SJCRH30 (cell line): ENCODE measurements around the gene MYLK. TPM values are rescaled to one million over a fixed set of nuclear protein-coding genes. Genes with fewer than 3 reads are reported as not detected.
A peak's percentile ranks its signal among the peaks of the same experiment; 100 is the strongest.

Experiments
- DNase-seq, 2 experiments: peaks; one replicate each; pipeline ENCODE4 v3.0.0-alpha.2; 2015 to 2020
- H3K27ac ChIP-seq: fragments of 250-450 bp; sonication (Bioruptor Pico); 2 replicates; pipeline ENCODE4 v1.5.1; 2020; ENCODE audit warnings: mild to moderate bottlenecking, moderate library complexity
- H3K27me3 ChIP-seq: fragments of 250-450 bp; sonication (Bioruptor Pico); 2 replicates; pipeline ENCODE4 v1.5.1; 2020; ENCODE audit warnings: mild to moderate bottlenecking, moderate library complexity
- H3K36me3 ChIP-seq: fragments of 250-450 bp; sonication (Bioruptor Pico); 2 replicates; pipeline ENCODE4 v1.5.1; 2020; ENCODE audit warnings: mild to moderate bottlenecking, moderate library complexity
- H3K4me1 ChIP-seq: fragments of 250-450 bp; sonication (Bioruptor Pico); 2 replicates; pipeline ENCODE4 v1.5.1; 2020; ENCODE audit warnings: mild to moderate bottlenecking, moderate library complexity
- H3K4me3 ChIP-seq: fragments of 250-450 bp; sonication (Bioruptor Pico); 2 replicates; pipeline ENCODE4 v1.5.1; 2020; ENCODE audit warnings: mild to moderate bottlenecking, moderate library complexity
- H3K9me3 ChIP-seq: fragments of 250-450 bp; sonication (Bioruptor Pico); replicated peaks from 2 replicates; pipeline ENCODE4 v1.5.1; 2020; ENCODE audit warnings: mild to moderate bottlenecking, moderate library complexity
- total RNA-seq: library from RNA; depleted of rRNA; stranded (reverse); fragments of >200 nt; shearing (Covaris generic); gene quantifications from 2 replicates; pipeline ENCODE4 v1.2.3, GENCODE V29; 2014

MYLK gene
- total RNA-seq, 1 experiment from 2014 or later, result 3.2 TPM

DNA sequence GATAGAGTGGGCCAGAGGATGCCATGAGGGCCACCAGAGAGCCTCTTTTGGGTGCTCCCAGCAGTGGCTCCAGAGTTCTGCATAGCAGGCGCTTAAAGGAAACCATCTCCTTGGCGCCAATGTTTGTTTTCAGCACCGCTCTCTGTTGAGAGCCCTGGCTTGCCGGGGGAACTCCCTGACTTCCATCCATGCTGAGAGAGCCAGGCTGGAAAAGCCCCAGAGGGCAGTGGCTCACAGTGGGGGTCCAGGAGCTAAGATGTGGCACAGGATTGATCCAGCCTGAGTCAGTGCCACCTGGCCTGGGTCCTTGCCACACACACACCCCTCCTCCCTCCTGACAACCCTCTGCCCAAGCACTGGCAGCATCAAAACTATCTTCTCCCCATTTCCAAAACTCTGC is 248.9 kb downstream of the MYLK start:
- no peaks in the 10 kb centered on the region for H3K27me3 ChIP-seq
- no peaks in the 10 kb centered on the region for H3K36me3 ChIP-seq
- DNase-seq, result peak in 1 of 2 experiments; percentile 27
- H3K9me3 ChIP-seq, result no peaks in the 10 kb centered on the region
- H3K27ac ChIP-seq, result peak overlapping the region; percentile 93
- no peak overlapping the region for H3K4me3 ChIP-seq
- H3K4me1 ChIP-seq, result peaks cover 58% of the 10 kb centered on the region

GRCh38 chr3:123634149-123635051 is 249.7 kb downstream of the MYLK start:
- Histone ChIP-seq H3K27me3 (no peaks in the 10 kb centered on the region), H3K4me1 (peaks cover 58% of the 10 kb centered on the region), H3K9me3 (no peaks in the 10 kb centered on the region), H3K27ac (peak overlapping the region; percentile 93), H3K4me3 (peak overlapping the region; percentile 29), H3K36me3 (no peaks in the 10 kb centered on the region)
- peak; percentile 94 for DNase-seq

- peak overlapping the region; percentile 93; the same call in 1 of the 2 replicates for H3K27ac ChIP-seq
- H3K36me3 ChIP-seq, result no peaks in the 10 kb centered on the region
- H3K27me3 ChIP-seq, result no peaks in the 10 kb centered on the region
- H3K4me3 ChIP-seq, result no peak overlapping the region
- DNase-seq, result no peak
- H3K4me1 ChIP-seq, result peaks cover 58% of the 10 kb centered on the region
- H3K9me3 ChIP-seq, result no peaks in the 10 kb centered on the region
Observed at GRCh38 chr3:123633530-123633929, 250.6 kb downstream of the MYLK start.

GRCh38 chr3:123632161-123632655 is 251.9 kb downstream of the MYLK start:
- Histone ChIP-seq H3K4me1 (peaks cover 57% of the 10 kb centered on the region), H3K4me3 (no peak overlapping the region), H3K27me3 (no peaks in the 10 kb centered on the region), H3K36me3 (no peaks in the 10 kb centered on the region), H3K27ac (peak overlapping the region; percentile 15; the same call in 1 of the 2 replicates), H3K9me3 (no peaks in the 10 kb centered on the region)
- peak; percentile 74 to 78 for DNase-seq

- Histone ChIP-seq H3K27ac (no peak overlapping the region), H3K27me3 (no peaks in the 10 kb centered on the region), H3K9me3 (no peaks in the 10 kb centered on the region), H3K4me3 (no peak overlapping the region), H3K36me3 (no peaks in the 10 kb centered on the region), H3K4me1 (peaks cover 32% of the 10 kb centered on the region)
- DNase-seq, result no peak
Observed at GRCh38 chr3:123629747-123630047, 254.4 kb downstream of the MYLK start.

DNA sequence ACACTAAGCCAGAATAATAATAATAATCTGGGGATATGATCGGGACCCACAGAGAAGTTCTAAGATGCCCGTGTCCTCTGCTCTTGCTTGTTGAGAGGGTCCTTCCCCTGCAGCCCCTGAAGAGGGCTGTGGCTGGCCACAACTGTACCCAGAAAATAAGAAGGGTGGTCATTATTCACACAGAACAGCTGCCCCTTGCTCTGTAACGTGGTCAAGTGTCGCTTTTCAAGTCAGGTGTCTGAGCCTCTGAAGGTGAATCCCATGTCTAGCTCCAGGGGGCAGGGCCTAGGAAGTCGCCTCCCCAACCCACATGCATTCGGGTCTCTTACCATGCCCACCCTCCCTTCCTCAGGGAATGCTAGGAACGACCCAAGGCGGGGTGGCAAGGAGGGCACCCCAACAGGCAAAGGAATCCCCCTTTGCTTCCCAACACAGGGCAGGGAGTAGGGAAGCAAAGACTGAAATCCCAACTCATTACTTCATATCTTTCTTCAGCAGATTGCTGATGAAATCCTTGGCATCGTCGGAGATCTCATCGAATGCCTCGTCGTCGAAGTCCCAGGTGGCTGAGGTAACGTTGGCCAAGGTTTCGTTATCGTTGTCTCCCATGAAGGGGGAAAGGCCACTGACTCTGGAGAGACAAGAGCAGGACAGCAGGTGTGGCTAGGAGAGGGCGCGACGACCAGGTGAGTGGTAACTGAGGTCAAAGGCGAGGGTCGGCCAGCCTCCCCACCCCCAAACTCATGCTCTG is 255.0 kb downstream of the MYLK start:
- DNase-seq, result no peak
- H3K27ac ChIP-seq, result no peak overlapping the region
- H3K4me3 ChIP-seq, result no peak overlapping the region
- H3K9me3 ChIP-seq, result no peaks in the 10 kb centered on the region
- H3K4me1 ChIP-seq, result peaks cover 27% of the 10 kb centered on the region
- H3K36me3 ChIP-seq, result no peaks in the 10 kb centered on the region
- no peaks in the 10 kb centered on the region for H3K27me3 ChIP-seq

GRCh38 chr3:123627673-123628670 is 256.2 kb downstream of the MYLK start:
- no peaks in the 10 kb centered on the region for H3K36me3 ChIP-seq
- no peak overlapping the region for H3K27ac ChIP-seq
- H3K27me3 ChIP-seq, result no peaks in the 10 kb centered on the region
- no peak for DNase-seq
- H3K4me1 ChIP-seq, result peaks cover 15% of the 10 kb centered on the region
- H3K9me3 ChIP-seq, result no peaks in the 10 kb centered on the region
- H3K4me3 ChIP-seq, result no peak overlapping the region

GRCh38 chr3:123626881-123627280 is 257.3 kb downstream of the MYLK start:
- peaks cover 4% of the 10 kb centered on the region for H3K4me1 ChIP-seq
- no peak for DNase-seq
- no peaks in the 10 kb centered on the region for H3K27me3 ChIP-seq
- H3K27ac ChIP-seq, result no peak overlapping the region
- no peak overlapping the region for H3K4me3 ChIP-seq
- H3K36me3 ChIP-seq, result no peaks in the 10 kb centered on the region
- H3K9me3 ChIP-seq, result no peaks in the 10 kb centered on the region

GRCh38 chr3:123624302-123624701 is 259.8 kb downstream of the MYLK start:
- H3K4me3 ChIP-seq, result no peak overlapping the region
- H3K9me3 ChIP-seq, result no peaks in the 10 kb centered on the region
- no peaks in the 10 kb centered on the region for H3K27me3 ChIP-seq
- no peaks in the 10 kb centered on the region for H3K36me3 ChIP-seq
- DNase-seq, result no peak
- H3K4me1 ChIP-seq, result peaks cover 6% of the 10 kb centered on the region; the same call in 1 of the 2 replicates
- H3K27ac ChIP-seq, result no peak overlapping the region

GRCh38 chr3:123623346-123623880 is 260.7 kb downstream of the MYLK start:
- no peaks in the 10 kb centered on the region for H3K36me3 ChIP-seq
- DNase-seq, result no peak

DNA sequence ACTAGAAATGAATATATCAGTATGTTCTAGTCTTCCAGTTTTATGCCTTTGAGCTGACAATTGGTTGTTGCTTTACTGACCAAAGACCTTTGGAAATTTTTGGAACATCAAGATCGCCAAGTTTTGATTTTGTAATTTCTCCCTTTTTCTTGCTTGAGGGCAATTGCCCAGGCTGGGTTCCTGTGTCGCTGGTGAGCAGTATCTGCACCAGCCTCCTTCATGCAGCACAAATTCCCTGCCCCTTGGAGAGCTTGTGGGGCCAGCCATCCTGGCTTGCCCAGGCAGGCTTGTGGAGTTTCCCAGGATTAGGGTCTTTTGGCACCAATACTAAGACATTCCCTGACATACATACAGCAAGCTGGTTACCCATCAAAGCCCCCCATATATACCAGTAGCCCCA is 261.4 kb downstream of the MYLK start:
- Histone ChIP-seq H3K4me3 (no peak overlapping the region), H3K4me1 (peaks cover 6% of the 10 kb centered on the region; the same call in 1 of the 2 replicates), H3K27me3 (no peaks in the 10 kb centered on the region), H3K9me3 (no peaks in the 10 kb centered on the region), H3K36me3 (no peaks in the 10 kb centered on the region), H3K27ac (no peak overlapping the region)
- no peak for DNase-seq

More at GRCh38 chr3:123623346-123623880, 260.7 kb downstream of the MYLK start:
- H3K4me1 ChIP-seq, result peaks cover 6% of the 10 kb centered on the region; the same call in 1 of the 2 replicates
- H3K27me3 ChIP-seq, result no peaks in the 10 kb centered on the region
- H3K27ac ChIP-seq, result no peak overlapping the region
- H3K4me3 ChIP-seq, result no peak overlapping the region
- no peaks in the 10 kb centered on the region for H3K9me3 ChIP-seq

DNA sequence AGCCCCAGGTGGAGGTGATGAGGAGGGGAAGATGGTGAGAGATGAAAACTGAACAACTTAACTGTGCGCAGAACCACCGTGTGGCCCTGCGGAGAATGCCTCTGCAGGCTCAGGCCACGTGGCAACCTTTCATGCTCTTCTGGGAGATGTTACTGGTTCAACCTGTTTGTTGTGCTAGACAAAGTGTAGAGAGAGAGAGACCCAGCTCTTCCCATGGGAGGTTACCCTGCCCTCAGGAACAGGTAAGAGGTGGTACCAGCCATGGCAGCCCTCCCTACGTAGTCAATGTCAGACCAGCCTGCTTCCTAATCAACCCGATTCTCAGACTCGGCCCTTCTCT is 262.3 kb downstream of the MYLK start:
- Histone ChIP-seq H3K4me3 (no peak overlapping the region), H3K36me3 (no peaks in the 10 kb centered on the region), H3K27me3 (no peaks in the 10 kb centered on the region), H3K27ac (no peak overlapping the region), H3K4me1 (peaks cover 6% of the 10 kb centered on the region; the same call in 1 of the 2 replicates), H3K9me3 (no peaks in the 10 kb centered on the region)
- no peak for DNase-seq

DNA sequence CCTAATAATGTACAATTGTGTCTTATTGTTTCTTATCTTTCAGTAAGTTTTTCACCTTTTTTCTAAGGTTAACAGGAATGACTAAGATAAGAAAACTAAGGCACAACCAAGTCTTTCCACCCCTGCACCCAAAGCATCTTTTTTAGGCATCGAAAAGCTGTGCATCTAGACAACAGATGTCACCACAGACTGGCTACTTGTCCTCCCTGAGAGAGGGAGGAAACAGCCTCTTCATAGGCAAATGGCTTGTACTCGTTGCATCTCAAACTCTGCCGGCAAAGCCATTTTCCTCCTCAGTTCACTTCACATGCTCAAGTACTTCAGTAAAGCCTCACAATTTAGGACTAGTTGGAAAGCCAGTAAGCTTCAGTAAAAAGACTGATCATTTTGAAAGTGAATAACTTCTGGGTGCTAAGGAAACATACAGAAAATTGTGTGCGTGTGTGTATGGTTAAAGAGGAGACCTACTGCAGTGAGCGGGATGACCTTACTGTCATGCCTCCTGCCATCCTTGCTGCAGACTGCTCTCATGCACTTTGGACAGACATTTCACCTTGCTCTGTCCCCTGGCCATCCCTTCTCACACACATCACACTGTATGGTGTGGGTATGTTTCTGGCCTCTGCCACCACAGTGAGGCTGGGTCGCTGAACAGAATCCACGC is 262.8 kb downstream of the MYLK start:
- no peak for DNase-seq
- Histone ChIP-seq H3K36me3 (no peaks in the 10 kb centered on the region), H3K4me1 (peaks cover 6% of the 10 kb centered on the region; the same call in 1 of the 2 replicates), H3K27ac (no peak overlapping the region), H3K9me3 (no peaks in the 10 kb centered on the region), H3K4me3 (no peak overlapping the region), H3K27me3 (no peaks in the 10 kb centered on the region)
